SK-N-SH treated with all-trans-retinoic acid at 6 μM for 48 hours (cell line): ENCODE results near the gene ANP32B.

ENCODE experiments used
- ATAC-seq: fragments of 200-7000 bp; cut with Tn5 transposase; 3 replicates; pipeline ENCODE4 v1.9.1; 2020; ENCODE audit warnings: mild to moderate bottlenecking, moderate library complexity
- ARNTL ChIP-seq: fragments of 450-650 bp; formaldehyde crosslinking; IDR thresholded peaks from 2 replicates; pipeline ENCODE4 v1.5.0; 2020; ENCODE audit warnings: low read depth, mild to moderate bottlenecking, moderate library complexity, borderline replicate concordance
- BACH2 ChIP-seq: fragments of 250-450 bp; sonication (Bioruptor Pico); IDR thresholded peaks from 2 replicates; pipeline ENCODE4 v1.9.0; 2021; ENCODE audit warnings: mild to moderate bottlenecking, borderline replicate concordance
- CREB5 ChIP-seq: fragments of 250-450 bp; sonication (Bioruptor Pico); IDR thresholded peaks from 2 replicates; pipeline ENCODE4 v1.5.1; 2020; ENCODE audit warnings: low read depth, mild to moderate bottlenecking, moderate library complexity
- CSDC2 ChIP-seq: fragments of 250-450 bp; sonication (Bioruptor Pico); IDR thresholded peaks from 2 replicates; pipeline ENCODE4 v1.5.0; 2020; ENCODE audit warnings: mild to moderate bottlenecking, moderate library complexity
- ESRRG ChIP-seq: fragments of 250-450 bp; sonication (Bioruptor Pico); IDR thresholded peaks from 2 replicates; pipeline ENCODE4 v1.6.1; 2021; ENCODE audit warnings: mild to moderate bottlenecking
- GLIS3 ChIP-seq: fragments of 250-450 bp; sonication (Bioruptor Pico); IDR thresholded peaks from 2 replicates; pipeline ENCODE4 v1.5.0; 2020; ENCODE audit warnings: mild to moderate bottlenecking, moderate library complexity
- ISL1 ChIP-seq: fragments of 250-450 bp; sonication (Bioruptor Pico); IDR thresholded peaks from 2 replicates; pipeline ENCODE4 v2.1.2; 2022; ENCODE audit warnings: mild to moderate bottlenecking, moderate library complexity
- OSR1 ChIP-seq: fragments of 250-450 bp; sonication (Bioruptor Pico); IDR thresholded peaks from 2 replicates; pipeline ENCODE4 v1.8.0; 2022; ENCODE audit warnings: moderate library complexity, mild to moderate bottlenecking, inconsistent platforms
- PATZ1 ChIP-seq: fragments of 250-450 bp; sonication (Bioruptor Pico); IDR thresholded peaks from 2 replicates; pipeline ENCODE4 v1.8.0; 2020; ENCODE audit warnings: mild to moderate bottlenecking, moderate library complexity, borderline replicate concordance
- POU6F1 ChIP-seq: fragments of 250-450 bp; sonication (Bioruptor Pico); IDR thresholded peaks from 2 replicates; pipeline ENCODE4 v1.8.0; 2021; ENCODE audit warnings: low read depth, mild to moderate bottlenecking, moderate library complexity, borderline replicate concordance
- PPARA ChIP-seq: fragments of 250-450 bp; sonication (Bioruptor Pico); IDR thresholded peaks from 2 replicates; pipeline ENCODE4 v1.5.0; 2020; ENCODE audit warnings: mild to moderate bottlenecking, borderline replicate concordance
- RARB ChIP-seq: fragments of 250-450 bp; sonication (Bioruptor Pico); IDR thresholded peaks from 2 replicates; pipeline ENCODE4 v1.8.0; 2021; ENCODE audit warnings: mild to moderate bottlenecking, moderate library complexity
- SNAI2 ChIP-seq: fragments of 250-450 bp; sonication (Bioruptor Pico); IDR thresholded peaks from 2 replicates; pipeline ENCODE4 v1.5.0; 2020; ENCODE audit warnings: mild to moderate bottlenecking, moderate library complexity
- TCF4 ChIP-seq: fragments of 250-450 bp; sonication (Bioruptor Pico); IDR thresholded peaks from 2 replicates; pipeline ENCODE4 v1.8.0; 2021; ENCODE audit warnings: mild to moderate bottlenecking, moderate library complexity, borderline replicate concordance
- TSHZ2 ChIP-seq: fragments of 250-450 bp; sonication (Bioruptor Pico); IDR thresholded peaks from 2 replicates; pipeline ENCODE4 v1.5.0; 2020; ENCODE audit warnings: mild to moderate bottlenecking, moderate library complexity
- ZC3H10 ChIP-seq: fragments of 250-450 bp; sonication (Bioruptor Pico); IDR thresholded peaks from 2 replicates; pipeline ENCODE4 v1.5.1; 2021; ENCODE audit warnings: mild to moderate bottlenecking, moderate library complexity
- ZFP3 ChIP-seq: fragments of 250-450 bp; sonication (Bioruptor Pico); IDR thresholded peaks from 2 replicates; pipeline ENCODE4 v1.5.0; 2020; ENCODE audit warnings: mild to moderate bottlenecking, moderate library complexity
- ZFP30 ChIP-seq: fragments of 450-650 bp; formaldehyde crosslinking; IDR thresholded peaks from 2 replicates; pipeline ENCODE4 v1.5.0; 2022; ENCODE audit warnings: mild to moderate bottlenecking, moderate library complexity
- ZNF565 ChIP-seq: fragments of 450-650 bp; formaldehyde crosslinking; conservative IDR thresholded peaks from 2 replicates; pipeline ENCODE4 v1.5.0; 2020; ENCODE audit warnings: low read depth, mild to moderate bottlenecking, moderate library complexity
- ZNF70 ChIP-seq: fragments of 450-650 bp; formaldehyde crosslinking; IDR thresholded peaks from 2 replicates; pipeline ENCODE4 v1.5.0; 2020; ENCODE audit warnings: mild to moderate bottlenecking, moderate library complexity
- ZNF8 ChIP-seq: fragments of 450-650 bp; formaldehyde crosslinking; IDR thresholded peaks from 2 replicates; pipeline ENCODE4 v1.5.0; 2020; ENCODE audit warnings: mild to moderate bottlenecking, moderate library complexity

Gene ANP32B

GRCh38 chr9:98021306-98022040 lies 38.3 kb downstream of the ANP32B start (continued):
- TF ChIP-seq GLIS3 (CRISPR knock-in tag) (no peak), RARB (CRISPR knock-in tag) (no peak)

GRCh38 chr9:98022447-98022846 lies 39.3 kb downstream of the ANP32B start:
- no peak for ATAC-seq
- TF ChIP-seq TCF4 (no peak), PPARA (CRISPR knock-in tag) (no peak), ZNF8 (no peak), OSR1 (CRISPR knock-in tag) (no peak), SNAI2 (CRISPR knock-in tag) (no peak), TSHZ2 (CRISPR knock-in tag) (no peak), PATZ1 (CRISPR knock-in tag) (no peak), ZFP3 (CRISPR knock-in tag) (no peak), RARB (CRISPR knock-in tag) (no peak), GLIS3 (CRISPR knock-in tag) (no peak), ZNF565 (CRISPR knock-in tag) (no peak), ARNTL (no peak), CREB5 (CRISPR knock-in tag) (no peak), BACH2 (no peak), POU6F1 (CRISPR knock-in tag) (no peak), ZFP30 (CRISPR knock-in tag) (no peak), ZNF70 (CRISPR knock-in tag) (no peak), ISL1 (CRISPR knock-in tag) (no peak), ZC3H10 (CRISPR knock-in tag) (no peak)
- TF ChIP-seq, all 23 proteins: peak for 0

GRCh38 chr9:98024702-98025101 lies 41.6 kb downstream of the ANP32B start:
- no peak for TF ChIP-seq ARNTL
- no peak for TF ChIP-seq BACH2
- TF ChIP-seq, all 23 proteins: peak for 0

GRCh38 chr9:98031169-98031568 lies 48.0 kb downstream of the ANP32B start:
- TF ChIP-seq SNAI2 (CRISPR knock-in tag) (no peak), ISL1 (CRISPR knock-in tag) (no peak), CSDC2 (no peak), BACH2 (no peak), TCF4 (no peak), ZNF565 (CRISPR knock-in tag) (no peak), ARNTL (no peak), ESRRG (CRISPR knock-in tag) (no peak), ZNF8 (no peak), POU6F1 (CRISPR knock-in tag) (no peak), CREB5 (CRISPR knock-in tag) (no peak)
- ATAC-seq = no peak

More at GRCh38 chr9:98024702-98025101, 41.6 kb downstream of the ANP32B start:
- no peak for ATAC-seq
